Measurements from ENCODE around the gene PUSL1.

PUSL1 gene

DNA sequence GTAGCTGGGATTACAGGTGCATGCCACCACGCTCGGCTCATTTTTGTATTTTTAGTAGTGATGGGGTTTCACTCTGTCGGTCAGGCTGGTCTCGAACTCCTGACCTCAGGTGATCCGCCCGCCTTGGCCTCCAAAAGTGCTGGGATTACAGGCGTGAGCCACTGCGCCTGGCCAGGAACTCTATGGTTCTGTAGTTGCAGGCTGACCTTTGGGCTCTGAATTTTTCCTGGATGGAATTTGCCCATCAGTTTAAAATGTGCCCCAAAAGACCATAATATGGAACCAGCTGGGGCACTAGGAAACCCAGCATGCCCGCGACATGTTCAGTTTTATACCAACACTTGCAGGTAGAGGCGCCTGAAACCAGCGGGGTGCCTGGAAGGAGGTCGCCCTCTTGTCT, 29.8 kb upstream of the PUSL1 start:
- Histone ChIP-seq H3K36me3 (ENCODE audit: control insufficient read depth in 5 of 5, insufficient read depth in 5 of 5, low read length in 5 of 5) (no peaks in the 10 kb centered on the region), H3K27me3 (ENCODE audit: control insufficient read depth in 5 of 5, insufficient read depth in 4 of 5, low read length in 5 of 5) (peaks cover 0 to under 1% (median 0%) of the 10 kb centered on the region in 5 donors), H3K27ac (ENCODE audit: low read depth, low read length) (no peak overlapping the region), H3K4me3 (ENCODE audit: low read depth in 1 of 5, low read length in 5 of 5) (no peak overlapping the region), H3K4me1 (ENCODE audit: control insufficient read depth in 5 of 5, insufficient read depth in 5 of 5, low read length in 5 of 5) (peaks cover 2 to 10% (median 10%) of the 10 kb centered on the region in 5 donors), H3K9me3 (ENCODE audit: control insufficient read depth in 5 of 5, low read length in 5 of 5) (no peaks in the 10 kb centered on the region), H3K9ac (ENCODE audit: low read length in 5 of 5) (no peak overlapping the region)

DNA sequence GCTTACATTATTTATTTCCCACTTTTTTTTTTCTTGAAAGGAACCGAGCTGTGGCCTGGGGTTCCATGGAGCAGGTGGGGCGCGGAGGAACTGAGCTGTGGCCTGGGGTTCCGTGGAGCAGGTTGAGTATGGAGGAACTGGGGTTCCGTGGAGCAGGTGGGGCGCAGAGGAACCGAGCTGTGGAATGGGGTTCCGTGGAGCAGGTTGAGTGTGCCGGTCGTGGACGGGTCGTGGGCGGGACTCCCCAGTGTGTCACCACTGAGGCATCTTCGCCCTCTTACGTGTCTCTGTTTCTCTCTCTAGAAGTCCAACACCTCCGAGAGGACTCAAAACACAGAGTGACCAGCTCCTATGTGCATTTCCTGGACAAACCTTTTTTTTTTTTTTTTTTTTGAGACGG, 29.4 kb upstream of the PUSL1 start:
- H3K9ac ChIP-seq (ENCODE audit: low read length in 5 of 5): no peak overlapping the region
- H3K27ac ChIP-seq (ENCODE audit: low read depth, low read length): no peak overlapping the region
- H3K4me1 ChIP-seq (ENCODE audit: control insufficient read depth in 5 of 5, insufficient read depth in 5 of 5, low read length in 5 of 5): peaks cover 2 to 9% (median 9%) of the 10 kb centered on the region in 5 donors
- H3K27me3 ChIP-seq (ENCODE audit: control insufficient read depth in 5 of 5, insufficient read depth in 4 of 5, low read length in 5 of 5): peaks cover 0 to 2% (median 0%) of the 10 kb centered on the region in 5 donors
- H3K36me3 ChIP-seq (ENCODE audit: control insufficient read depth in 5 of 5, insufficient read depth in 5 of 5, low read length in 5 of 5): no peaks in the 10 kb centered on the region
- no peak overlapping the region for H3K4me3 ChIP-seq (ENCODE audit: low read depth in 1 of 5, low read length in 5 of 5)
- no peaks in the 10 kb centered on the region for H3K9me3 ChIP-seq (ENCODE audit: control insufficient read depth in 5 of 5, low read length in 5 of 5)

GRCh38 chr1:1280782-1281481, 27.5 kb upstream of the PUSL1 start:
- Histone ChIP-seq H3K9ac (ENCODE audit: low read length in 5 of 5) (no peak overlapping the region), H3K27me3 (ENCODE audit: control insufficient read depth in 5 of 5, insufficient read depth in 4 of 5, low read length in 5 of 5) (peaks cover 14 to 18% (median 15%) of the 10 kb centered on the region in 5 donors), H3K4me3 (ENCODE audit: low read depth in 1 of 5, low read length in 5 of 5) (no peak overlapping the region), H3K9me3 (ENCODE audit: control insufficient read depth in 5 of 5, low read length in 5 of 5) (no peaks in the 10 kb centered on the region), H3K27ac (ENCODE audit: low read depth, low read length) (no peak overlapping the region), H3K4me1 (ENCODE audit: control insufficient read depth in 5 of 5, insufficient read depth in 5 of 5, low read length in 5 of 5) (no peaks in the 10 kb centered on the region), H3K36me3 (ENCODE audit: control insufficient read depth in 5 of 5, insufficient read depth in 5 of 5, low read length in 5 of 5) (no peaks in the 10 kb centered on the region)

- no peaks in the 10 kb centered on the region for H3K4me1 ChIP-seq (ENCODE audit: control insufficient read depth in 5 of 5, insufficient read depth in 5 of 5, low read length in 5 of 5)
- H3K36me3 ChIP-seq (ENCODE audit: control insufficient read depth in 5 of 5, insufficient read depth in 5 of 5, low read length in 5 of 5): no peaks in the 10 kb centered on the region
- H3K9ac ChIP-seq (ENCODE audit: low read length in 5 of 5): no peak overlapping the region
- no peak overlapping the region for H3K4me3 ChIP-seq (ENCODE audit: low read depth in 1 of 5, low read length in 5 of 5)
- H3K9me3 ChIP-seq (ENCODE audit: control insufficient read depth in 5 of 5, low read length in 5 of 5): no peaks in the 10 kb centered on the region
- H3K27ac ChIP-seq (ENCODE audit: low read depth, low read length): no peak overlapping the region
- H3K27me3 ChIP-seq (ENCODE audit: control insufficient read depth in 5 of 5, insufficient read depth in 4 of 5, low read length in 5 of 5): peaks cover 20 to 25% (median 22%) of the 10 kb centered on the region in 5 donors
These were observed 26.7 kb upstream of the PUSL1 start for GRCh38 chr1:1281533-1282321.

DNA sequence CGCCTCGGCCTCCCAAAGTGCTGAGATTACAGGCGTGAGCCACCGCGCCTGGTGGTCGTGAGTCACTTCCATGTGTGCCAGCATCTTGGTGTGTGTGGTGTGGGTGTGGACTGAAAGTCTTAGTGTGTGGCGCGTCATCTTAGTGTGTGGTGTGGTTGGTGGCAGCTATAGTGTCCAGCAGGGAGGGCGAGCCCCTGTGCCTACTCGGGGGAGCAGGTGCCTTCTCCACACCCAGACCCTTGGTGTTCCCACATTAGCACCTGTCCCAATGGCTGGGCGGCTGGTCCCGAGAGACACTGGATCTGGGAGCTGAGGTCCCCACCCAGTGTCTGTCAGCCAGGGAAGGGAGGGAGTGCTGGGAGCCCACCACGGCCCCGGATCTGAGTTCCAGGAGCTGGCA, 25.4 kb upstream of the PUSL1 start:
- no peaks in the 10 kb centered on the region for H3K36me3 ChIP-seq (ENCODE audit: control insufficient read depth in 5 of 5, insufficient read depth in 5 of 5, low read length in 5 of 5)
- peaks cover 30 to 35% (median 31%) of the 10 kb centered on the region in 5 donors for H3K27me3 ChIP-seq (ENCODE audit: control insufficient read depth in 5 of 5, insufficient read depth in 4 of 5, low read length in 5 of 5)
- H3K9me3 ChIP-seq (ENCODE audit: control insufficient read depth in 5 of 5, low read length in 5 of 5): no peaks in the 10 kb centered on the region
- no peak overlapping the region for H3K9ac ChIP-seq (ENCODE audit: low read length in 5 of 5)
- H3K4me1 ChIP-seq (ENCODE audit: control insufficient read depth in 5 of 5, insufficient read depth in 5 of 5, low read length in 5 of 5): no peaks in the 10 kb centered on the region
- H3K27ac ChIP-seq (ENCODE audit: low read depth, low read length): no peak overlapping the region
- no peak overlapping the region for H3K4me3 ChIP-seq (ENCODE audit: low read depth in 1 of 5, low read length in 5 of 5)

- no peak overlapping the region for H3K4me3 ChIP-seq (ENCODE audit: low read depth in 1 of 5, low read length in 5 of 5)
- H3K9ac ChIP-seq (ENCODE audit: low read length in 5 of 5): no peak overlapping the region
- H3K27ac ChIP-seq (ENCODE audit: low read depth, low read length): no peak overlapping the region
- peaks cover 30 to 38% (median 31%) of the 10 kb centered on the region in 5 donors for H3K27me3 ChIP-seq (ENCODE audit: control insufficient read depth in 5 of 5, insufficient read depth in 4 of 5, low read length in 5 of 5)
- H3K9me3 ChIP-seq (ENCODE audit: control insufficient read depth in 5 of 5, low read length in 5 of 5): no peaks in the 10 kb centered on the region
- no peaks in the 10 kb centered on the region for H3K4me1 ChIP-seq (ENCODE audit: control insufficient read depth in 5 of 5, insufficient read depth in 5 of 5, low read length in 5 of 5)
- no peaks in the 10 kb centered on the region for H3K36me3 ChIP-seq (ENCODE audit: control insufficient read depth in 5 of 5, insufficient read depth in 5 of 5, low read length in 5 of 5)
These were observed 24.6 kb upstream of the PUSL1 start for GRCh38 chr1:1283821-1284220.

DNA sequence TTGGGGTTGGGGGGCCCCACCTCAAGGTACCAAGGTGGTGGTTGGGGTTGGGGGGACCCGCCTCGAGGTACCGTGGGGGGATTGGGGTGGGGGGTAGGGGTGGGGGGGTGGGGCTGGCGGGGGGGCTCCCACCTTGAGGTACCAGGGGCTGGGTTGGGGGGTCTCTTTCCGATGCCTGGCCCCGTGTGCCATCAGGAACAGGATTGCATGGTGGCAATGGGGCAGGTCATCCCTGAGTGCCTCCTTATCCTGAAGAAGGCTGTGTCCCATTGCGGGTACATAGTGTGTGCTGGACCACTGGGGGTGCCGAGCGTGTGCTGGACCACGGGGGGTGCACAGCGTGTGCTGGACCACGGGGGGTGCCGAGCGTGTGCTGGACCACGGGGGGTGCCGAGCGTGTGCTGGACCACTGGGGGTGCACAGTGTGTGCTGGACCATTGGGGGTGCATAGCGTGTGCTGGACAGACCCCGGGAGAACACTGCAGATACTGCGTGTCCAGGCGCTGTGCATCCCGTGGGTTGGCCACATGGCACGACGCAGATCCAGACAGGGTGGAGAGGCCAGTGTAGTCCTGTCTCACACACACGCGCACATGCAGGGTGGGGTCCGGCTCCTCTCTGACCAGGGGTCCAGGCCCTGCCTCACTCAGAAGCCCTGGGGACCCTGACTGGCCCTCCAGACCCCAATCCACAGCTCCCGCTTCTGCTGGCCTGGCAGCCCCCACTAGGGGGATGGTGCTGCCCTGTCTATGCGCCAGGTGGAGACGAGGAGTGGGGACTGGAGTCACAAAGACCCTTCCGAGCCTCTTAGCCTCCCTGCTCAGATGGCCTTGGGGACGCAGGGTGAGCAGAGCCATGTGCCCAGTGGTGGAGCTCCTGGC, 23.9 kb upstream of the PUSL1 start:
- peaks cover 30 to 38% (median 31%) of the 10 kb centered on the region in 5 donors for H3K27me3 ChIP-seq (ENCODE audit: control insufficient read depth in 5 of 5, insufficient read depth in 4 of 5, low read length in 5 of 5)
- no peaks in the 10 kb centered on the region for H3K4me1 ChIP-seq (ENCODE audit: control insufficient read depth in 5 of 5, insufficient read depth in 5 of 5, low read length in 5 of 5)
- no peak overlapping the region for H3K9ac ChIP-seq (ENCODE audit: low read length in 5 of 5)
- no peaks in the 10 kb centered on the region for H3K36me3 ChIP-seq (ENCODE audit: control insufficient read depth in 5 of 5, insufficient read depth in 5 of 5, low read length in 5 of 5)
- H3K9me3 ChIP-seq (ENCODE audit: control insufficient read depth in 5 of 5, low read length in 5 of 5): no peaks in the 10 kb centered on the region
- H3K4me3 ChIP-seq (ENCODE audit: low read depth in 1 of 5, low read length in 5 of 5): no peak overlapping the region
- H3K27ac ChIP-seq (ENCODE audit: low read depth, low read length): no peak overlapping the region

- Histone ChIP-seq H3K27ac (ENCODE audit: low read depth, low read length) (no peak overlapping the region), H3K4me3 (ENCODE audit: low read depth in 1 of 5, low read length in 5 of 5) (no peak overlapping the region), H3K36me3 (ENCODE audit: control insufficient read depth in 5 of 5, insufficient read depth in 5 of 5, low read length in 5 of 5) (no peaks in the 10 kb centered on the region), H3K4me1 (ENCODE audit: control insufficient read depth in 5 of 5, insufficient read depth in 5 of 5, low read length in 5 of 5) (no peaks in the 10 kb centered on the region), H3K27me3 (ENCODE audit: control insufficient read depth in 5 of 5, insufficient read depth in 4 of 5, low read length in 5 of 5) (peaks cover 30 to 38% (median 31%) of the 10 kb centered on the region in 5 donors), H3K9ac (ENCODE audit: low read length in 5 of 5) (no peak overlapping the region), H3K9me3 (ENCODE audit: control insufficient read depth in 5 of 5, low read length in 5 of 5) (no peaks in the 10 kb centered on the region)
These were observed 23.3 kb upstream of the PUSL1 start for GRCh38 chr1:1285102-1285571.

DNA sequence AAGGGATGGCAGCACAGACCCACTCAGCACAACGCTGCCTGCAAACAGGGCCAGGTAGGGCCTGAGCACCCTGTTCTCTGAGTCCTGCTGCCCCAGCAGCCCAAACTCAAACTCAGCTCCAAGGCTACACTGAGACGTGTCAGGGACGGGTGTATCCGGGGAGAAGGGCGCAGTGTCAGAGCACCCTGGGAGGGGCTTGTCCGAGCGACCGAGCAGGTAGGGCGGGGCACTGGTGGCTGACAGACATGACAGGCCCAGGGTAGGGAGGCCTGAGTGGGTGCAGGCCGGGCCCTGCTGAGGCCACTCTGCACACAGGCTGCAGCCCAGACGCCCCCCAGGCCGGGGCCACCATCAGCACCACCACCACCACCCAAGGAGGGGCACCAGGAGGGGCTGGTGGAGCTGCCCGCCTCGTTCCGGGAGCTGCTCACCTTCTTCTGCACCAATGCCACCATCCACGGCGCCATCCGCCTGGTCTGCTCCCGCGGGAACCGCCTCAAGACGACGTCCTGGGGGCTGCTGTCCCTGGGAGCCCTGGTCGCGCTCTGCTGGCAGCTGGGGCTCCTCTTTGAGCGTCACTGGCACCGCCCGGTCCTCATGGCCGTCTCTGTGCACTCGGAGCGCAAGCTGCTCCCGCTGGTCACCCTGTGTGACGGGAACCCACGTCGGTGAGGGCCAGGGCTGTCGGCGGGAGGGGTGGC, 22.6 kb upstream of the PUSL1 start:
- H3K4me3 ChIP-seq (ENCODE audit: low read depth in 1 of 5, low read length in 5 of 5): no peak overlapping the region
- H3K27me3 ChIP-seq (ENCODE audit: control insufficient read depth in 5 of 5, insufficient read depth in 4 of 5, low read length in 5 of 5): peaks cover 30 to 38% (median 32%) of the 10 kb centered on the region in 5 donors
- H3K9me3 ChIP-seq (ENCODE audit: control insufficient read depth in 5 of 5, low read length in 5 of 5): no peaks in the 10 kb centered on the region
- no peaks in the 10 kb centered on the region for H3K4me1 ChIP-seq (ENCODE audit: control insufficient read depth in 5 of 5, insufficient read depth in 5 of 5, low read length in 5 of 5)
- H3K27ac ChIP-seq (ENCODE audit: low read depth, low read length): no peak overlapping the region
- no peak overlapping the region for H3K9ac ChIP-seq (ENCODE audit: low read length in 5 of 5)
- no peaks in the 10 kb centered on the region for H3K36me3 ChIP-seq (ENCODE audit: control insufficient read depth in 5 of 5, insufficient read depth in 5 of 5, low read length in 5 of 5)

All from subcutaneous abdominal adipose tissue (tissue), 5 donors.